SK-N-SH (cell line): ENCODE measurements around the gene PICALM. TPM values are rescaled to one million over a fixed set of nuclear protein-coding genes. Genes with fewer than 3 reads are reported as not detected.

Source experiments
- CTCF ChIA-PET: fragments of 300-600, 350-600 bp; formaldehyde crosslinking; extraction: SDS; loops from one replicate; lab custom pipeline; 2021; lab: Yijun Ruan, JAX
- POLR2A ChIA-PET: fragments of 350-600 bp; sonication (Branson Sonifier 250); formaldehyde crosslinking; extraction: SDS; loops from one replicate; lab custom pipeline; 2020; ENCODE audit warnings: antibody characterized with exemption, inconsistent platforms; lab: Yijun Ruan, JAX
- DNase-seq: peaks from one replicate; pipeline ENCODE4 v3.0.0; 2012
- H2AFZ ChIP-seq: fragments of 200-600 bp; sonication (generic); 2 replicates; pipeline ENCODE4 v1.8.1; 2016; ENCODE audit warnings: antibody characterized with exemption, mild to moderate bottlenecking, low read depth
- H3F3A ChIP-seq: fragments of 200-600 bp; sonication (generic); replicated peaks from 2 replicates; pipeline ENCODE3; 2016; ENCODE audit warnings: antibody characterized with exemption, mild to moderate bottlenecking; ENCODE audit not compliant: insufficient read depth
- H3K27ac ChIP-seq, 2 experiments: fragments of 200-500 bp in 1 of 2; fragments of 200-600 bp in 1 of 2; sonication (Bioruptor generic) in 1 of 2; sonication (generic), shearing (Covaris generic) in 1 of 2; 2 replicates each; pipeline versions ENCODE4 v1.5.1 to v1.6.1; 2014 to 2016; ENCODE audit warnings: low read depth in 2 of 2, inconsistent platforms in 1 of 2, low read length in 1 of 2, mild to moderate bottlenecking in 1 of 2, mixed read lengths in 1 of 2
- H3K27me3 ChIP-seq: fragments of 200-600 bp; sonication (generic), shearing (Covaris generic); 2 replicates; pipeline ENCODE4 v1.6.1; 2016; ENCODE audit warnings: mixed run types; ENCODE audit not compliant: insufficient read depth
- H3K36me3 ChIP-seq, 2 experiments: fragments of 200-500 bp in 1 of 2; fragments of 200-600 bp in 1 of 2; sonication (Bioruptor generic) in 1 of 2; sonication (generic) in 1 of 2; replicated peaks in 1 of 2; 2 replicates each; pipeline versions ENCODE3 to v1.5.1; 2014 to 2016; ENCODE audit warnings: low read length in 1 of 2, mild to moderate bottlenecking in 1 of 2; ENCODE audit not compliant: insufficient read depth in 2 of 2, control insufficient read depth in 1 of 2
- H3K4me1 ChIP-seq, 2 experiments: fragments of 200-500 bp in 1 of 2; fragments of 200-600 bp in 1 of 2; sonication (Bioruptor generic) in 1 of 2; sonication (generic), shearing (Covaris generic) in 1 of 2; 2 replicates each; pipeline versions ENCODE4 v1.5.1 to v1.6.1; 2014 to 2016; ENCODE audit warnings: low read depth in 1 of 2, low read length in 1 of 2, mixed run types in 1 of 2; ENCODE audit not compliant: insufficient read depth in 2 of 2, control insufficient read depth in 1 of 2
- H3K4me2 ChIP-seq: fragments of 200-600 bp; sonication (generic), shearing (Covaris generic); 2 replicates; pipeline ENCODE4 v1.6.1; 2017; ENCODE audit warnings: mixed run types
- H3K4me3 ChIP-seq, 2 experiments: fragments of 200-500 bp in 1 of 2; fragments of 200-600 bp in 1 of 2; sonication (Bioruptor generic) in 1 of 2; sonication (generic), shearing (Covaris generic) in 1 of 2; 2 replicates each; pipeline versions ENCODE4 v1.5.1 to v1.8.1; 2014 to 2016; ENCODE audit warnings: low read depth in 2 of 2, inconsistent platforms in 1 of 2, low read length in 1 of 2, mild to moderate bottlenecking in 1 of 2, mixed read lengths in 1 of 2, moderate library complexity in 1 of 2
- H3K79me2 ChIP-seq: fragments of 200-600 bp; sonication (generic); 2 replicates; pipeline ENCODE4 v1.8.1; 2017; ENCODE audit warnings: mild to moderate bottlenecking; ENCODE audit not compliant: insufficient read depth
- H3K9ac ChIP-seq: fragments of 200-600 bp; sonication (generic); 2 replicates; pipeline ENCODE4 v1.6.1; 2017; ENCODE audit warnings: mixed run types
- H3K9me2 ChIP-seq: fragments of 200-600 bp; sonication (generic); 2 replicates; pipeline ENCODE4 v1.6.1; 2017; ENCODE audit warnings: mixed run types
- H3K9me3 ChIP-seq: fragments of 200-600 bp; sonication (generic); 2 replicates; pipeline ENCODE4 v1.6.1; 2017; ENCODE audit warnings: mixed run types, mild to moderate bottlenecking, moderate library complexity
- H4K20me1 ChIP-seq: fragments of 200-600 bp; sonication (generic); 2 replicates; pipeline ENCODE4 v1.6.1; 2017; ENCODE audit warnings: mild to moderate bottlenecking, mixed run types; ENCODE audit not compliant: insufficient read depth
- ELF1 ChIP-seq: IDR thresholded peaks from 2 replicates; pipeline ENCODE4 v1.4.0; 2012
- FOXJ3 ChIP-seq: sonication (generic); formaldehyde crosslinking; IDR thresholded peaks from 2 replicates; pipeline ENCODE4 v1.5.1; 2020; ENCODE audit warnings: mild to moderate bottlenecking, missing genetic modification reagents
- FOXM1 ChIP-seq: IDR thresholded peaks from 2 replicates; pipeline ENCODE4 v1.4.0; 2012; ENCODE audit warnings: low read depth, mild to moderate bottlenecking
- GABPA ChIP-seq: IDR thresholded peaks from 2 replicates; pipeline ENCODE4 v1.4.0; 2012; ENCODE audit warnings: low read depth, mild to moderate bottlenecking
- JUND ChIP-seq: IDR thresholded peaks from 2 replicates; pipeline ENCODE4 v1.4.0; 2012
- MXI1 ChIP-seq: IDR thresholded peaks from 2 replicates; pipeline ENCODE4 v1.6.1; 2012; ENCODE audit warnings: mild to moderate bottlenecking, low read depth, low read length, improper control_type of control experiment
- NRF1 ChIP-seq: IDR thresholded peaks from 2 replicates; pipeline ENCODE4 v1.6.1; 2012; ENCODE audit warnings: low read depth, mild to moderate bottlenecking, low read length
- POLR2AphosphoS5 ChIP-seq: IDR thresholded peaks from 2 replicates; pipeline ENCODE4 v1.6.1; 2012; ENCODE audit warnings: low read depth, low read length
- RCOR1 ChIP-seq: fragments of 150-350 bp; IDR thresholded peaks from 2 replicates; pipeline ENCODE4 v1.6.1; 2017; ENCODE audit warnings: antibody characterized with exemption, low read length
- RFX5 ChIP-seq: IDR thresholded peaks from 2 replicates; pipeline ENCODE4 v1.6.1; 2012; ENCODE audit warnings: mild to moderate bottlenecking, improper control_type of control experiment, low read length
- RXRA ChIP-seq: IDR thresholded peaks from 2 replicates; pipeline ENCODE4 v1.4.0; 2012; ENCODE audit warnings: low read depth, mild to moderate bottlenecking, borderline replicate concordance
- SIN3A ChIP-seq: IDR thresholded peaks from 2 replicates; pipeline ENCODE4 v1.6.1; 2012; ENCODE audit warnings: low read depth, mild to moderate bottlenecking, low read length, moderate library complexity, borderline replicate concordance
- SMC3 ChIP-seq: IDR thresholded peaks from 2 replicates; pipeline ENCODE4 v1.6.1; 2012; ENCODE audit warnings: low read depth, low read length, improper control_type of control experiment
- TAF1 ChIP-seq: IDR thresholded peaks from 2 replicates; pipeline ENCODE4 v1.6.1; 2012; ENCODE audit warnings: low read depth, mild to moderate bottlenecking, low read length, moderate library complexity, borderline replicate concordance
- USF1 ChIP-seq: IDR thresholded peaks from 2 replicates; pipeline ENCODE4 v1.4.0; 2012; ENCODE audit warnings: low read depth, borderline replicate concordance
- USF2 ChIP-seq: fragments of 150-350 bp; IDR thresholded peaks from 2 replicates; pipeline ENCODE4 v1.6.1; 2017; ENCODE audit warnings: antibody characterized with exemption, low read length, low read depth, borderline replicate concordance
- ZBTB33 ChIP-seq: IDR thresholded peaks from 2 replicates; pipeline ENCODE4 v1.4.0; 2012; ENCODE audit warnings: low read depth, borderline replicate concordance
- WGBS: methylation state at CpG from one replicate; pipeline ENCODE4 v1.1.6; 2017; ENCODE audit warnings: low lambda C conversion rate; 5-methylcytosine and 5-hydroxymethylcytosine counted together
- polyA plus RNA-seq, 3 experiments: library from polyadenylated mRNA; depleted of rRNA; stranded (reverse); fragments of >200 nt; gene quantifications; 2 replicates each; pipeline ENCODE4 v1.2.3, GENCODE V29; 2012

Gene PICALM
- polyA plus RNA-seq, 1 of the 3 experiments (the other 2 are of a cell fraction), result 103 TPM

GRCh38 chr11:86047275-86047991 is 21.5 kb downstream of the PICALM start:
- WGBS, result 93% methylated on average over 10 of the region's 10 CpGs
- H3K9me3 ChIP-seq, result no peaks in the 10 kb centered on the region
- peaks cover 100% of the 10 kb centered on the region for H3K79me2 ChIP-seq
- H3F3A ChIP-seq, result peaks cover 28% of the 10 kb centered on the region
- CTCF ChIA-PET, result no interaction called here
- no peaks in the 10 kb centered on the region for H3K27me3 ChIP-seq
- H4K20me1 ChIP-seq, result peaks cover 99% of the 10 kb centered on the region
- TF ChIP-seq USF2 (no peak), JUND (no peak), POLR2AphosphoS5 (no peak), USF1 (no peak), RFX5 (no peak), NRF1 (no peak), GABPA (no peak), SIN3A (no peak), RCOR1 (no peak), SMC3 (no peak), FOXJ3 (CRISPR knock-in tag) (no peak), FOXM1 (no peak), RXRA (no peak), ELF1 (no peak), ZBTB33 (no peak), MXI1 (no peak), TAF1 (no peak)
- DNase-seq, result no peak
- H3K9me2 ChIP-seq, result no peaks in the 10 kb centered on the region
- H3K4me2 ChIP-seq, result no peak overlapping the region
- H3K36me3 ChIP-seq, result peaks cover 0 to 6% of the 10 kb centered on the region in 2 experiments
- no peak overlapping the region for H3K4me3 ChIP-seq
- peaks cover 7 to 33% of the 10 kb centered on the region in 2 experiments; a peak in 3 of 4 replicates for H3K4me1 ChIP-seq
- no peak overlapping the region for H2AFZ ChIP-seq
- H3K9ac ChIP-seq, result no peak overlapping the region
- no peak overlapping the region for H3K27ac ChIP-seq
- POLR2A ChIA-PET, result no interaction called here
